Left ventricle myocardium inferior (tissue), 1 donor: ENCODE results near the gene PLPP6. TPM values are rescaled to one million over a fixed set of nuclear protein-coding genes. Genes with fewer than 3 reads are reported as not detected.

Experiments
- DNase-seq: peaks from one replicate; pipeline ENCODE4 v3.0.0-alpha.2; 2020
- H3K27ac ChIP-seq: fragments of 200-600 bp; replicated peaks from 2 replicates; pipeline ENCODE4 v1.8.0; 2021
- H3K27me3 ChIP-seq: fragments of 200-600 bp; 2 replicates; pipeline ENCODE4 v1.8.0; 2021; ENCODE audit warnings: low read depth
- H3K36me3 ChIP-seq: fragments of 200-600 bp; 2 replicates; pipeline ENCODE4 v1.8.0; 2021
- H3K4me1 ChIP-seq: fragments of 200-600 bp; 2 replicates; pipeline ENCODE4 v1.8.0; 2021
- H3K4me3 ChIP-seq: fragments of 200-600 bp; 2 replicates; pipeline ENCODE4 v1.8.0; 2021; ENCODE audit warnings: mild to moderate bottlenecking, moderate library complexity
- H3K9me3 ChIP-seq: fragments of 200-600 bp; replicated peaks from 2 replicates; pipeline ENCODE4 v1.8.0; 2021
- intact Hi-C: fragments of 100-400 bp; cut with micrococcal nuclease; formaldehyde crosslinking; loops from one replicate; pipeline ENCODE4 v1.11.0; 2022
- total RNA-seq: library from RNA; stranded (reverse); fragmentation: NEBNext Ultra II Directional; extraction: Animal tissue kit (Norgen Biotek cat#: 25700); gene quantifications from one replicate; pipeline ENCODE4 v1.2.1, GENCODE V29; 2021
- TF ChIP-seq, protein P1 (sequence below): fragments of 200-600 bp; IDR thresholded peaks from 2 replicates; pipeline ENCODE4 v1.8.0; 2021; ENCODE audit warnings: antibody characterized with exemption, mild to moderate bottlenecking, borderline replicate concordance
- donor health status: DM: no; HTN: yes; CAD: no; lungs with severe emphysema.

The PLPP6 gene
- total RNA-seq, 1 donor from 2014 or later: 2.1 TPM

DNA sequence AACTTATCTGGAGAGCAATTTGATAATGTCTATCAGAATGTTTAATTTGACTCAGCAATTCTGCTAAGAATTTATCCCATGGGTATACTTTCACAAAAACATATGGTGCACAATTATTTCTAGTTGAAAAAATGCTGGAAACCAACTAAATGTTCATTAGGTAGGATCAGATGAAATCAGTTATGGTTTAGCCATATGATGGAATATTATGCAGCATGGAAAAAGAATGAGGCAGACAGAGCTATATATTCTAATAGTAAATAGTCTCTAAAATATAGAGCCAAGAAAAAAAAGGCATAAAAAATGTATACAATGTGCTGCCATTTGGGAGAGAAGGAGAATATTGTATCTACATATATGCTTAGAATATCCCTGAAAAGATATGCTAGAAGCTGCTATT is 7.8 kb downstream of the PLPP6 start:
- H3K9me3 ChIP-seq: no peaks in the 10 kb centered on the region
- no peaks in the 10 kb centered on the region for H3K27me3 ChIP-seq
- TF ChIP-seq, protein P1, sequence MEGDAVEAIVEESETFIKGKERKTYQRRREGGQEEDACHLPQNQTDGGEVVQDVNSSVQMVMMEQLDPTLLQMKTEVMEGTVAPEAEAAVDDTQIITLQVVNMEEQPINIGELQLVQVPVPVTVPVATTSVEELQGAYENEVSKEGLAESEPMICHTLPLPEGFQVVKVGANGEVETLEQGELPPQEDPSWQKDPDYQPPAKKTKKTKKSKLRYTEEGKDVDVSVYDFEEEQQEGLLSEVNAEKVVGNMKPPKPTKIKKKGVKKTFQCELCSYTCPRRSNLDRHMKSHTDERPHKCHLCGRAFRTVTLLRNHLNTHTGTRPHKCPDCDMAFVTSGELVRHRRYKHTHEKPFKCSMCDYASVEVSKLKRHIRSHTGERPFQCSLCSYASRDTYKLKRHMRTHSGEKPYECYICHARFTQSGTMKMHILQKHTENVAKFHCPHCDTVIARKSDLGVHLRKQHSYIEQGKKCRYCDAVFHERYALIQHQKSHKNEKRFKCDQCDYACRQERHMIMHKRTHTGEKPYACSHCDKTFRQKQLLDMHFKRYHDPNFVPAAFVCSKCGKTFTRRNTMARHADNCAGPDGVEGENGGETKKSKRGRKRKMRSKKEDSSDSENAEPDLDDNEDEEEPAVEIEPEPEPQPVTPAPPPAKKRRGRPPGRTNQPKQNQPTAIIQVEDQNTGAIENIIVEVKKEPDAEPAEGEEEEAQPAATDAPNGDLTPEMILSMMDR: no peak
- H3K36me3 ChIP-seq: no peaks in the 10 kb centered on the region
- intact Hi-C loops: no loop called here
- DNase-seq: no peak
- H3K27ac ChIP-seq: no peak overlapping the region
- H3K4me3 ChIP-seq: no peak overlapping the region
- peaks cover 19% of the 10 kb centered on the region for H3K4me1 ChIP-seq

- DNase-seq: no peak
- intact Hi-C loops: no loop called here
- TF ChIP-seq, protein P1: no peak
- Histone ChIP-seq H3K4me1 (peaks cover 12% of the 10 kb centered on the region), H3K9me3 (no peaks in the 10 kb centered on the region), H3K27ac (no peak overlapping the region), H3K27me3 (no peaks in the 10 kb centered on the region), H3K36me3 (no peaks in the 10 kb centered on the region), H3K4me3 (no peak overlapping the region)
Observed at GRCh38 chr9:4670591-4670990, 8.5 kb downstream of the PLPP6 start.

DNA sequence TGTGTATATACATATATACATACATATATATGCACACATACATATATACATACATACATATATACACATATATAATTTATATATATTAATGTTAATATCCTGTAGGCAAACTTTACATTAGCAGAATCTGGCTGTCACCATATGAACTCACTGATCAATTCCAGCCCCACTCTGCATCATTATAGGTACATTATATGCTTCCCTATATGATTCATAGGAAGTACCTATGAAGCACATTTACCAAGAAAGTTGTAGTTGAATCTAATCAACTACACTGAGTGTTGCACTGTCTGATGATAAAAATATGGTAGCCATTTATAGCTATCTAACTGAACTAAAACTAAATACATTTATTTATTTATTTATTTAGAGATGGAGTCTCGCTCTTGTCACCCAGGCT is 9.6 kb downstream of the PLPP6 start:
- Histone ChIP-seq H3K27ac (no peak overlapping the region), H3K4me1 (peaks cover 2% of the 10 kb centered on the region), H3K9me3 (no peaks in the 10 kb centered on the region), H3K36me3 (no peaks in the 10 kb centered on the region), H3K4me3 (no peak overlapping the region), H3K27me3 (no peaks in the 10 kb centered on the region)
- intact Hi-C loops: no loop called here
- TF ChIP-seq, protein P1: no peak
- DNase-seq: no peak

- H3K27ac ChIP-seq: no peak overlapping the region
Observed at GRCh38 chr9:4674783-4675182, 12.7 kb downstream of the PLPP6 start.

DNA sequence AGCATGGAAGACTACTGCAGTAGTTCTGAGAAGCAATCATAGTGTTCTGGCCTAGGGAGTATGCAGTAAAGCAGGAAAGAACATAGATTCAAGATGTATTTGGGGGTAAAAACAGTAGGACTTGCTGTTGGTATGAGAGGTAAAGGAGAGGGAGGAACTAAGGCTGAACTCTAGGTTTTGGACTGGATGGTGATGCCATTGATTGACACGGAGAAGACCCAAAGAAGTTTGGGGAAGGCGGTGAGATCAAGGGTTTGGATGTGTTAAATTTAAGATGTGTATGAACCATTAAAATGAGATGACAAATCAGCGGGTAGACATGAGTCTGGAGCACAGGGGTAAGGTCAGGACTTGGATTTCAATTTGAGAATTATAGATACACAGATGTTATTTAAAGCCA is 15.3 kb downstream of the PLPP6 start:
- H3K27ac ChIP-seq: no peak overlapping the region
- H3K4me3 ChIP-seq: no peak overlapping the region
- TF ChIP-seq, protein P1: no peak
- intact Hi-C loops: no loop called here
- H3K36me3 ChIP-seq: no peaks in the 10 kb centered on the region
- DNase-seq: no peak
- peaks cover 34% of the 10 kb centered on the region for H3K4me1 ChIP-seq
- H3K9me3 ChIP-seq: no peaks in the 10 kb centered on the region
- H3K27me3 ChIP-seq: no peaks in the 10 kb centered on the region

More at GRCh38 chr9:4674783-4675182, 12.7 kb downstream of the PLPP6 start:
- Histone ChIP-seq H3K9me3 (no peaks in the 10 kb centered on the region), H3K36me3 (no peaks in the 10 kb centered on the region), H3K4me3 (no peak overlapping the region), H3K4me1 (peaks cover 8% of the 10 kb centered on the region), H3K27me3 (no peaks in the 10 kb centered on the region)
- intact Hi-C loops: no loop called here
- TF ChIP-seq, protein P1: no peak
- no peak for DNase-seq
